ENCODE measurements around the gene CIDEB. TPM values are rescaled to one million over a fixed set of nuclear protein-coding genes. Genes with fewer than 3 reads are reported as not detected.

CIDEB gene
- total and polyA plus RNA-seq, 9 of the 15 experiments (the other 6 are each of a cell fraction or from before 2014, with no cell fraction given), result 0.03 to 0.35 (median 0.09) TPM; not detected in 3

- TF ChIP-seq CEBPZ (IDR thresholded peaks at IDR 0.05; ENCODE audit: borderline replicate concordance, low read depth, low read length) (no peak), CXXC5 (CRISPR knock-in tag; IDR thresholded peaks at IDR 0.05) (peak; percentile 58), CREM (IDR thresholded peaks at IDR 0.05; ENCODE audit: low read depth) (peak; percentile 100), HCFC1 (IDR thresholded peaks at IDR 0.05; ENCODE audit: low read depth, low read length) (peak; percentile 84), CSDE1 (IDR thresholded peaks at IDR 0.05) (peak in 1 of 2 experiments; percentile 86; a peak in 2 of 4 replicates), KLF16 (IDR thresholded peaks at IDR 0.05) (no peak), TBP (optimal IDR thresholded peaks at IDR 0.05; ENCODE audit: low read depth, low read length) (peak; percentile 72), WHSC1 (IDR thresholded peaks at IDR 0.05; ENCODE audit: low read length) (no peak), SIX5 (IDR thresholded peaks at IDR 0.05; ENCODE audit: borderline replicate concordance in 1 of 2, insufficient read depth in 1 of 2, low read depth in 1 of 2, low read length in 2 of 2) (peak; percentile 19 to 24; a peak in 1 of 4 replicates), MYC (IDR thresholded peaks at IDR 0.05; ENCODE audit: low read depth, low read length) (peak; percentile 74), MYC (CRISPR knock-in tag; IDR thresholded peaks at IDR 0.05; ENCODE audit: borderline replicate concordance, low read depth) (no peak), NRF1 (conservative IDR thresholded peaks at IDR 0.05 in 1 of 2, IDR thresholded peaks at IDR 0.05 in 1 of 2) (peak; percentile 63 to 70), FIP1L1 (IDR thresholded peaks at IDR 0.05; ENCODE audit: low read depth, low read length, poor library complexity, severe bottlenecking) (peak; percentile 24), PHF8 (IDR thresholded peaks at IDR 0.05; ENCODE audit: borderline replicate concordance, low read length) (peak; percentile 66; the same call in 1 of the 2 replicates), DLX4 (CRISPR knock-in tag; IDR thresholded peaks at IDR 0.05) (no peak), TFAP4 (CRISPR knock-in tag; IDR thresholded peaks at IDR 0.05; ENCODE audit: borderline replicate concordance) (peak; percentile 95), VEZF1 (CRISPR knock-in tag; IDR thresholded peaks at IDR 0.05) (peak; percentile 67), L3MBTL2 (IDR thresholded peaks at IDR 0.05) (0 out of 2 replicates have a peak, but pooled peaks have one; percentile 23), ZNF449 (CRISPR knock-in tag; IDR thresholded peaks at IDR 0.05) (no peak)
Observed at GRCh38 chr14:24299255-24300191, 8.3 kb downstream of the CIDEB start, which contains the start of the genes DHRS1 and NOP9 (continued).

Measured in K562 (cell line).